Gastroesophageal sphincter (tissue), 3 donors: Measurements from ENCODE around the gene DNAJB8.

ENCODE experiments used
- CTCF ChIP-seq, 4 experiments: fragments of 200-600 bp in 2 of 4; fragments of 450-650 bp in 2 of 4; sonication (generic) in 1 of 4; IDR thresholded peaks; one replicate each; pipeline ENCODE4 v1.5.1; 2017 to 2019; ENCODE audit warnings: antibody characterized with exemption in 4 of 4, mild to moderate bottlenecking in 2 of 4, moderate library complexity in 2 of 4
- EP300 ChIP-seq: sonication (generic); formaldehyde crosslinking; IDR thresholded peaks from one replicate; pipeline ENCODE4 v1.6.1; 2017; ENCODE audit warnings: antibody characterized with exemption, mild to moderate bottlenecking
- POLR2A ChIP-seq, 2 donors: fragments of 450-650 bp; IDR thresholded peaks; one replicate each; pipeline ENCODE4 v1.6.1; 2017; ENCODE audit warnings: antibody characterized with exemption in 2 of 2, mild to moderate bottlenecking in 2 of 2, moderate library complexity in 1 of 2

GRCh38 chr3:128463771-128464170 is 2.9 kb downstream of the DNAJB8 start:
- TF ChIP-seq EP300 (no peak), CTCF (IDR thresholded peaks at IDR 0.05) (no peak), POLR2A (IDR thresholded peaks at IDR 0.05) (no peak)
